CD4-positive, alpha-beta T cell treated with Interleukin-15 for 1 hour (primary cell): ENCODE results near the gene HHAT.

Source experiments
- DNase-seq: peaks from one replicate; pipeline ENCODE4 v3.0.0-alpha.2; 2020

The HHAT gene

DNA sequence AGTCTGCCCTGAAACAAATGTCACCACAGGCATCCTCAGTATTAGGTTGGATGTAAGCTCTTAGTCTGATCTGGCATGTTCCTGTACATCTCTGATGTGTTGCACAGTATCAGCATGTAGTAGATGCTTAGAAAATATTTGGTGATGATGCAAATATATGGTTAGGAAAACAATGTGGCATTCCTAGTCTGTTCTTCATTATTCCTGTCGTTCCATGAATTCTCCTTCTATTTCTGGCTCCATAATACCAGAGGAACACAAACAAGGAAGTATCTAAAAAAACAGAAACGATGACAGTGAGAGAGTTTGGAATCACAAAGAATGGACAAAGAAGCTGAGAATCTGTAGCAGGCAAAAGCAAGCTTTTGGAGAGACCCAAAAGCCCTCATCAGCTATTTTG lies 236.6 kb downstream of the HHAT start:
- DNase-seq, result no peak

DNA sequence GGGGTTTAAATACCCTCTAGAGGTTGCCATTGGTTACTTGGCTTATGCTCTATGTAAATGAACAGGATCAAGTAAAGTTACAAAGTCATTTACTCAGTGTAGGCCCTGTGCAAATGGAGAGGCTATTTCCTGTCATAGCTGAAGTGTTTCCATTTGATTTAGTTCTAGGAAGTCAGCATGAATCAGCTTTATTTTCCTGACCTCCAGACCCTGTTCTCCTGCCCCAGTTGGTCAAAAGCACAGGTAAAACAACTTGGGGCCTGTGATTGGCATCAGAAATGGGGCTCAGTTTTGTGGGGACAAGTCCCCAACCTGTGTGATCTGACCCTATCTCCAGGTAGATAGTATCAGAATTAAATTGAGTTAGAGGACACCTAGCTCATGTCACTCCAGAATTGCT lies 239.9 kb downstream of the HHAT start:
- no peak for DNase-seq

DNA sequence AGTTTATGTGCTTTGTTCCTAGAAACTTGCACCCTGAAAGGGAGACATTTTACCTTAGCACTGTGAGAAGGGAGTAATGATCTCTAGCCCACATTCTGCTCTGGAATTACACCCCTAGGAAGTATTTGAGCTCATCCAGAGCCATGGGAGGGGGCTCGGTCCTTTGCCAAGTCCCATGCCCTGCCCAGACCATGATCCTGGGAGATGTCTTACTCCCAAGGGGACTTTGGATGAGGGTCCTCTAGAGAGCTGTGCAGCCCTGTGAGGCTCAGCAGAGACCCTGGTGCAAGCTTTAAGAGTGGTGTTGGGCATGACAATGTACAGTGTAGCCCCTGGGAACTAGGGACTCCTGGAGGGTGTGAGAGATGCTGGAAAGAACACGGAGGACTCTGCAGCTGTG lies 241.4 kb downstream of the HHAT start:
- no peak for DNase-seq

DNA sequence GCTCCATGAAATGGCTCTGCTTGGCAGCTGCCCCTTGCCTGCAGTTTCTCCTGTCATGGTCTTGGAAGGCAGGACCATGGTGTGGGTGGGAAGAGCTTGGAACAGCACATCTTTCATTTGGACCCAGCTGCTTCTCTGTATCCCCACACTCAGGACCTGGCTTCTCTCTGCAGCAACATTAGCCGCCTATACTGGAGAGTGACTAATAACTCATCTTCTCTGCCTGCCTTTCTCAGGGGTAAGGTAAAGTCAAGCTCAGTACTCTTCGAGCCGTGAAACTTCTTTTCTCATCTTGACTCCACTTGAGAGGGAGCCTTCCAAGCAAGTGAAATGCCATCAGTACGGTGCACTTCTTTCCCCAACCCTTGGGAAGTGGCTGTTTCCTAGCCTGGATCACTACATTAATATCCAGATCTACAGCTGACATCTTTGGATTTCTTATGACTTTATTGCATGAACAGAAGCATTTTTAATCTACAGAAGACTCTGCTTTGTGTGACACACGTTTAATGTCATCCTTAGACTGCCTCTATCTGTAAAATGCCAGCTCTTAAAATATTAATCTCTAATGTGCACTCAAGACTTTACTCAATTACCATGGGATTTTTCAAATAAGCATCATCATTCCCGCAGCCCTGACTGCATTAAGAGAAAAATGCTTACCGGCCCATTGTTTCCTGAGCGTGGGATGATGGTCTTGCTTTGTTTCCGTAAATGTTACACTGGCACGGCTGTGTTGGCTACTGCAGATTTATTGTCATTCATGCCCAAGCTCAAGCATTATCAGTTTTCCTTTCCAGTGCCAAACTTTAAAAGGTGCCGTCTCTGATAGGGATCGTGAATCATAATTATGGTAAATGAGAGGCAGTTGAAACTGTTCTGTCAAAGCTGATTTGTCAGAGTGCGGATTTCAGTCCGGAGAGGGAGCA lies 242.9 kb downstream of the HHAT start:
- DNase-seq, result no peak

DNA sequence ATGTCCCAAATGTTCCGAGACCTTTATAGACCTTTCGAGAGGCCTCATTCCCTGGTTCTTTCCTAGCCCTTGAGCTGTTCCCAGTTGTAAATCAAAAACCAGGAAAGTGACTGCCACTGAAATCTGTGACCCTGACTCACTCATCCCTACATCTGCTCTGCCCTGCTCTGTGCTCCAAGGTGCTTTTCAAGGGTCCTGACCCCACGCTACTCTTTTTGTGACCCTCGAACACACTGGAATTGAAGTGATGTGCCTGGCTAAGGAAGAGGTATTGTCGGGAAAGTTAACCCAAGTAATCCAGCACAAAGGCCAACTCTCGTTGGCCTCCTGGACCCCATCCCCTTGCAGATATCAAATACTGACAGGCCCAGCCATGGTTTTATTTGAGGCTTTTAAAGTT lies 244.4 kb downstream of the HHAT start:
- no peak for DNase-seq

DNA sequence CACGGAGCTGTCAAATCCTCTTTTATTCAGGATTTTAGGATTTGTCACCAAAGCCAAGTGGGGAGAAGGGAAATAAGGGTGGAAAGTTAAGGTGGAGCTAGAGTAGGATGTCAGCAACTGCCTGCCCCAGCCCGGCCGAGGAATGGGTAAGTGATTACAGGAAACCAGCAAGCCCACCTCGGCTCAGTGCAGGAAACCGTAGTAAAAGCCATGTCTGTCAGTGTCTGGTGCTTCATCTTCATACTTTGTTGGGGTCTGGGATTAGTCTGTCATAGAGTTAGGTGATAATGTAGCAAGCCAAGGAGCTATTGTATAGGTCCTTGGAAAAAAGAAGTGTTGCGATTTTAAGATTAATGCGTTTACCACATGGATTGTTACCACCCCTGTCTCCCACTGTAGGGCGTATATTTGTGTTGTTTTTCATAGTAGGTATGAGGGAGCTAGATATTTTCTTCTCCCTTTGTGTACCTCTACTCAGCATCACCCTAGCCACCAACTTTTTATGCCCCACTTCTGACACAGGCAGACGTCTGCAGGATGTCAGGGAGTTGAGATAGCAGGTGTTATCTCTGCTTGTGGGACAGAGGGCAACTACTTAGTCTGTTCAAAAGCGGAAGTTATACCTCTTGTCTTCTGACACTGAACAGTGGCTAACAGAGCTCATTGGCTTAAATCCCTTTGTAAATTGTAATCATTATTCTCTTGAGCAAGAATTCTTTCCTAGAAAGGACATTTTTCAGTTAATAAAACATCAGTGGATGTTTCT lies 253.7 kb downstream of the HHAT start:
- no peak for DNase-seq

DNA sequence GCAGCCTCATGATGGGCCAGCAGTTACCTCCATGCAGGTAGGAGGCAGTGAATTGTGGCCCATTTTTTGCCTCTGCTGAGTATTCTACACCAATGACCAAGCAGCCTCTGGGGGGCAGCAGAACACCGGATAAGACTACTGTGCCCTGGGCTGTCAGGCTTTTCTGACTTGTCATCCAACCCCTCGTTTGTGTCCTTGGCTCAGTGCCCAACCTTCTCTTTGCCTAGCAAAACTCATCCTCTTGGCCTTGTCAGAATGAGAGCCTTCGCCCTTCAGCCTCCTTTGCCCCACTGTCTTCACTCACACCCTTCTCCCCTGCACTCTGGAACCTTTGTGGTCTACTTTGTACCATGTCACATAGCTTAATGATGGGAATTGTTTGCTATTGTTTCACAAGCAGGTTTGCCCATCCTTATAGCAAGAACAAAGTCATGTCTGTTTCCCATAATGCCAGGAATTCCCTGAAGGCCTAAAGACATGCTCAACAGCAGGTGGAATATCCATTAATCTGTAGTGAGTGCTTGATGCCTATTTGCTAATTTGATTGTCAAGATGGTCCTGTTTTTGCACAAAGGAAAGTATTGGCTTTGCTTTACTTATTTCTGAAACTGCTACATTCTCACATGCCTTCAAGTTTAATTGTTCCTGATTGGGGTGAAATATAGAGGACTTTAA lies 255.9 kb downstream of the HHAT start:
- DNase-seq, result peak; percentile 50

DNA sequence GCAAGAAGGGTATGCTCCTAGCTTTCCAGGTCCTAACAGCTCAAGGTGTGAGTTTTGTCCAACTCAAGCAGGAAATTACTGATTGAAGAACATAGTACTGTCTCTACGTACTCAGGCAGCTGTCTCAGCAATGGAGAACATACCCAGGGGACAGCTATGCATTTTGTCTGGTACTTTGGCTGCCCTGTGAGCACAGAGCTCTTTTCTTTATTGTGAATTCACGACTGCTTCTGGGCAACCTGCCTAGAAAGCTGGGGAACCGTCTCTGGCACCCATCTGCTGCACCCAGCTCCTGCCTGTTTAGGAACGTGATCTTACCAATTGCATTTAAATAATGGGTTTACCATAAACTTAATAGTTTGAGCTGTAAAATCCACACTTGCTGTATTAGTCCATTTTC lies 258.1 kb downstream of the HHAT start:
- DNase-seq, result no peak

DNA sequence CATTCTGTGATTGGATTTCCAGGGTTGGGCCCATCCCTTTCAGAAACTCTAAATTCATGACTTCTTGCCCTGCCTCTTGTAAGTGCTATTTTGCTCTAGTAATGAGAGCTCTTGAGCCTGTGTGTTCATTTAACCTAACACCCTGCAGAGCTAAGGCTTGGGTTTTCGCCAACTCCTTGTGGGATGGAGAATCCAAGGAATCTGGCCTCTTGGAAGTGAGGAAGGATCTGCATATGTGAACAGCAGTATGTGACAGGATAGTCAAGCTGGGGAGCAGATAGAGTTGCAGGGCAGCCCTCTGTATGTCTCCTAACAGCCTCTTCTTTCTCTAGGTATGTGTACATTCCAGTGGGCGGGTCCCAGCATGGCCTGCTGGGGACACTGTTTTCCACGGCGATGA lies 258.9 kb downstream of the HHAT start:
- DNase-seq, result no peak

DNA sequence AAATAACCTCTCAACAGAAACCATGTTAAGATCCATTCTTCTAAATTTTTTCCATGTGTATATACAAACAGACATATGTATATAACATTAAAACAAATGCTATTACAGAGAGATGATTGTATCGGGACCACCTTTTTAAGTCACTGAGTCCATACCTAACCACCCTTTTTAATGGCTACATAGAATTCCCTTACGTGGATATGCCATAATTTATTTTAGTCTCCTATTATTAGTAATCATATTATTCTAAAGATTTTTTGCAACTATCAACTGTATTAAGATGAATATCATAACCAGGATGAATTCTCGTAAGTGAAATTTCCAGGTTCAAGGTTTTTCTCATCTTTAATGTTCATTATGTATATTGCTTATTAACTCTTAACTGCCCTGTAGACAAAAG lies 259.7 kb downstream of the HHAT start:
- no peak for DNase-seq

DNA sequence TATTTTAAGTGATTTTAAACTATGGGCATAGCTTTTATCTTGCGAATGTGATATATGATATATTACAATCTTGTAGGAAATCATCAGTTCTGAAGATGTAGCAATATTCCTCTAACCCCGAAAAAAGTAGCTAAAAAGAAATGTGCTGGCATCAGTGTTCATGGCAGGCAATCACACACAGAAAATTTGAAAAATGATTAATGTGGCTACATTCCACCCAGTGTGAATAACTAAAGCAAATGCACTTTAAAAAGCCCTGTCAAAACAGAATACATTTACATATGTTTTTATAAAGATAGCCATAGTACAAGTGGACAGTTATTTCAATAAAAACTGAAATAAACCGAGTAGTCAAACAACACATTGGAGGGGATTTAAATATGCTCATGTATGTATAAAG lies 260.2 kb downstream of the HHAT start:
- no peak for DNase-seq

DNA sequence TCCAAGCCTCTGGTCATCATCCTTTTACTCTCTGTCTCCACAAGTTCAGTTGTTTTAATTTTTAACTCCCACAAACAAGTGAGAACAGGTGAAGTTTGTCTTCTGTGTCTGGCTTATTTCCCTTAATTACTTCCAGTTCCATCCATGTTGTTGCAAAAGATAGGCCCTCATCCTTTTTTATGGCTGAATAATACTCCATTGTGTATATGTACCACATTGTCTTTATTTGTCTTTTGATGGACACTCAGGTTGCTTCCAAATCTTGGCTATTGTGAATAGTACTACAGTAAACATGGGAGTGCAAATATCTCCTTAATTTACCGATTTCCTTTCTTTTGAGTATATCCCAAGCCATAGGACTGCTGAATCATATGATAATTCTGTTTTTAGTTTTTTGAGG lies 262.5 kb downstream of the HHAT start:
- DNase-seq, result no peak

DNA sequence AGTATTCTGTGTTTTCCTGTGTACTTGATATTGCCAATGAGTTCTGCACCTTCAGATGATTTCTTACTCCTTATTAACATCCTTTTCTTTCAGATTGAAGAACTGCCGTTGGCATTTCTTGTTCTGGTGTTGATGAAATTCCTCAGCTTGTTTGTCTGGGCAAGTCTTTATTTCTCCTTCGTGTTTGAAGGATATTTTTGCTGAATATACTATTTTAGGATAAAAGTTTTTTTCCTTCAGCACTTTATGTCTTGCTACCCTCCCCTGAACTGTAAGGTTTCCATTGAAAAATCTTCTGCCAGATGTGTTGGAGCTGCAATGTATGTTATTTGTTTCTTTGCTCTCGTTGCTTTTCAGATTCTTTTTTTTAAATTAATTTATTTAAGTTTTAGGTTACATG lies 265.9 kb downstream of the HHAT start:
- DNase-seq, result no peak

DNA sequence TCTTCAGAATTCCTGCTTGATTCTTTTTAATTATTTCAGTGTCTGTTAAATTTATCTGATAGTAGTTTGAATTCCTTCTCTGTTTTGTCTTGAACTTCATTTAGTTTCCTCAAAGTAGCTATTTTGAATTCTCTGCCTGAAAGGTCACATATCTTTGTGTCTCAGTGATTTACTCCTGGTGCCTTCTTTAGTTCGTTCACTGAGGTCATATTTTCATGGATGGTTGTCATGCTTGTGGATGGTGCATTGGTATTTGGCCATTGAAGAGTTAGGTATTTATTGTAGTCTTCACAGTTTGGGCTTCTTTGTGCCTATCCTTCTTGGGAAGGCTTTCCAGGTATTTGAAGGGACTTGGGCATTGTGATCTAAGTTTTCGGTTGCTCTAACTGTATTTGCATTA lies 267.9 kb downstream of the HHAT start:
- no peak for DNase-seq

DNA sequence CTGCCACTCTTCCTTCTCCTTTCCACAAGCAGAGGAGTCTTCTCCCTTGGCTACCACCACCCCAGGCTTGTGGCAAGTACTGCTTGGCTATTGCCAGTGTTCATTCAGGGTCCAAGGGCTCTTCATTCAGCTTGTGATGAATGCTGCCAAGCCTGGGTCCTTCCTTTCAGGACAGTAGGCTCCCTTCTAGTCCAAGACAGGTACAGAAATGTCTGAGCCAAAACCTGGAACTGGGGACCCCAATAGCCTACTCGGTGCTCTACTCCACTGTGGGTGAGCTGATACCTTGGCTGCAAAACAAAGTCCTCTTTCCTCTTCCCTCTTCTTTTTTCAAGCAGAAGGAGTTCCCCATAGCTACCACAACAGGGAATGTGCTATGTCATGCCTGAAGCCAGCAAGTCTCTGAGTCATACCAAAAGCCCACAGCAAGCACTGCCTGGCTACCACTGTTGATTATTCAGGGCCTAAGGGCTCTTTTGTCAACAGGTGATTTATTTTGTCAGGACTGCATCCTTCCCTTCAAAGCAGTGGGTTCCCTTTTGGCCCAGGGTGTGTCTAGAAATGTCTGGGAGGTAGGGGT lies 268.9 kb downstream of the HHAT start:
- peak; percentile 24 for DNase-seq

DNA sequence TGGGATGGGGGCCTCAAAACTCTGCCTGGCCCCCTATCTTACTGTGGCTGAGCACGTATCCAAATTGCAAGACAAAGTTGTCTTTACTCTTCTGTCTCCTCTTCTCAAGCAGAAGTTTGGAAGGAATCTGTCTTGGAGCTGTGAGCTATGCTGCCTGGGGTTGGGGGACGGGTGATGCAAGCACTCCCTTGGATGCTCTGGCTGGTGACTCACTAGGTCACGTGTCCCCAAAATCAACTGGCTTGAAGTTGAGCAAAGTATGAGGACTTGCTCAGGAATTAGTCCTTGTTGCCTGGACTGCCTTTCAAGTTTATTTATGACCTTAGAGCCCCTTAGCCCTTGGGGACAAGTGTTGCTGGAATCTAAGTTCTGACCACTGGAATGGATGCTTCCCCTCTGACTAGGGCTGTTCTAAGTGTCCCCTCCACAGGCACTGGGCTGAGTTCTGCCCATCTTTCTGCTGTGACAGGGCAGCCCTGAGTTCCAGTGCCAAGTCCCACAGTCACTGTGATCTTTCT lies 269.5 kb downstream of the HHAT start:
- peak; percentile 46 for DNase-seq

DNA sequence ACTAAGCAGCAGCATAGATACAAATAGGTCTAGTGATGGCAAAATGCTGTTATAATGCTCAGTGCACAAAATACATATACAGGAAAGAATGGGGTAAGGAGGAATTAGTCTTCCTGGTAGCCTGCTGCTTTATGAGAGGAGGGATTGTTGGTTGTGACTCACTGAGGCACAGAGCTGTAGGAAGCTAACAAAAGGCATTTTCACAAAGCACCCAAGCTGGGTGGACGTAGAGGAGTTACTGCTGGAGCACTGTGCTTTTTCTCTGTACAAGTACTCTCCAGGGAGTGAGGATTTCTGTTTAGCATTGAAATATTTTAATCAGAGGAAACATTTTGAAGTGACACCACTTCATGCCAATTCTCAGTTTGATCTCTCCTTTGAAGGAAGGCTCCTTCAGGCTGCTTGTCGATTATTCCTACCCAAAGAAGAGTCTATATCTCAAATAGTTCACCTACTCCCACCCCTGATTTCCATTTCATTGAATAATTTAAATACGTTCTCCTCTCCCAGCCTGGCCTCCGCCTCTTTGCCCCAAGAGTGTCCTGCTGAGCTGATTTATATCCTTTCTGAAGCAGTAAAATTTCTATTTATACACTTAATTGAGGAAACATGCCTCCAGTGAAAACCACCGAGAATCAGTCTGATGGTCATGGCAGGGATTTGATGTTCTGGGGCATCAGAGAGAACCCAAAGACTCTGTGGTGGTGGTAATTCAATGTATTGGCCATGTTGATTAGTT lies 271.9 kb downstream of the HHAT start:
- DNase-seq, result no peak

DNA sequence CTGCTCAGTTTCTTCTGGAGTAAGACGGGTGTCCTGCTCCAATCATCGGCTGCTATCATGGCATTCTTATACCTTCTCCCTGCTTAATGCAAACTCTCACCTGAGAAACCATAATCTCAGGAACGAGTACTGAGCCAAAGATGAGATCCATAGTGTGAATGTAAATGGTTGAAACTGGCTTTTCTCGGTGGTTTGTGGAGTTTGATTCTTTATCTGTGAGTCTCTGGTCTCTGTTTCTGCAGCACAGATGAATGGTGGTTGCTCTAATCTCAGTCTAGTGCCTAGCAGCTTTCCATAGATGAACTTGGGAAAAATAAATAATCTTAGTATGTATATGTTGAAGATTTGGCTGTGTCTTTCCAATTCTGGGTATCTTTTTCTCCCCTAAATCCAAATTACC lies 274.4 kb downstream of the HHAT start:
- DNase-seq, result no peak

DNA sequence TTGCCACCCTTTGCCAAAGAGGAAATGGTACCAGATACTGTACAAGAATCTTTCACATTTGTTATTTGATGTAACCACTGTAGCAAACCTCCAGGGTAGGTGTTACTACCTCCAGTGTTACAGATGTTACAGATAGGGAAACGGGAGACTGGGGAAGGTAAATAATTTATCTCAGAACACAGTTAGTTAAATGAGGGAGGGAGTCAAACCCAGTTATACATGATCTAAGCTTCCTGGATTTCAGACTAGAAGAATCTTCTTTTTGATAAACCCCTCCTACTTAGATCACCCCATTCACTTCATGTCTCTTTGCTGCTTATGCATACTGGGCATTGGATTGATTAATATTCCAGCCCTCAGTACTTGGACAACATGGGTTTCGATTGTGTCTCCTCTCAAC lies 276.4 kb downstream of the HHAT start:
- DNase-seq, result no peak

DNA sequence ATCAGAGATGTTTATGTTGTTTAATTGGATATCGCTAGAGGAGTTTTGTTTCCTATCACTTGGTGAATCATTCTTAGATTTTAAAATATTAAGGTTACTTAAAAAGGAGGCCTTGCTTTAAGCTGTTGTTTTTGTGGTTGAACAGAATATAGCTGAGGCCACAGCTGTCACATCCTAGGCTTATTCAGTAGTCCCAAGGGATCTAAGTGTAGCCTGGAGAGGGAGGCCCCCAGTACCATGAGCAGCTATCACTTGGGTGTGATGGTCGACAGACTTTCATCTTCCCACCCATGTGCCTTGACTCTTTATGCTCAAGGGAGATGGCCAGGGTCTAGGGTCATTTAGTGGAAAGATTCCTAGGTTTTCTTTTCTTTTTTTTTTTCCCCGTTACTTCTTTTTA lies 278.7 kb downstream of the HHAT start:
- no peak for DNase-seq

DNA sequence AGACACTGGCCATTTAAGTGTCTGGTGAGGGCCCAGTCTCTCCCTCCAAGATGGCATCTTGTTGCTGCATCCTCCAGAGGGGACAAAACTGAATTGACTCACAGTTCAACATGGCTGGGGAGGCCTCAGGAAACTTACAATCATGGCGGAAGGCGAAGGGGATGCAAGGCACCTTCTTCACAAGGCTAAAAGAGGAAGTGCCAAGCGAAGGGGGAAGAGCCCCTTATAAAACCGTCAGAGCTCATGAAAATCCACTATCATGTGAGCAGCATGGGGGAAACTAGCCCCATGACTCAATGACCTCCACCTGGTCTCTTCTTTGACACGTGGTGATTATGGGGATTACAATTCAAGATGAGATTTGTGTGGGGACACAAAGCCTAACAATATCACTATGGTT lies 280.1 kb downstream of the HHAT start:
- DNase-seq, result no peak

DNA sequence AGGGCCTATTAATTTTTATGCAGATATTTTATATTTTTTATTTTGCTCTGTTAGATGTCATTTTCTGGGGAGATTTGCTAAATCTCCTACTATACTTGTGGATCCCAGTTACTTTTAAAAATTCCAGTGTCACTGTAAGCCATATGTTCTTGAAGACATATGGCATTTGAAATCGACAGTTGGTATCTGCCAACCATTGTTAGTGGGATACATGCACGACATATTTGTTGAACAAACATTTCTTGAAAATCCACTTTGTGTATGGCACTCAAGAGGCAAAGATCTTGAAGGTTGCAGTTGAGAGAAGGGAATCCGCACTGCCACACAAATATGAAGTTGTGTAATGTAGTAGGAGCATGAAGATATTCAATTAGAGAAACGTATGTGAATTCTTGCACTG lies 287.7 kb downstream of the HHAT start:
- DNase-seq, result no peak
